Measurements from ENCODE around the gene PIK3R1. TPM values are rescaled to one million over a fixed set of nuclear protein-coding genes. Genes with fewer than 3 reads are reported as not detected.

PIK3R1 gene
- total RNA-seq, 1 experiment from 2014 or later = 11.3 TPM

GRCh38 chr5:68332080-68332451 is 116.5 kb downstream of the PIK3R1 start:
- Histone ChIP-seq H3K9me3 (ENCODE audit: control insufficient read depth, low read depth, low read length) (no peaks in the 10 kb centered on the region), H2BK12ac (ENCODE audit: insufficient read length, low read depth, low read length) (no peak overlapping the region), H4K20me1 (ENCODE audit: control insufficient read depth, insufficient read depth, insufficient read length) (no peaks in the 10 kb centered on the region), H2BK120ac (ENCODE audit: low read depth, low read length, poor library complexity, severe bottlenecking) (no peak overlapping the region), H4K91ac (ENCODE audit: insufficient read length, low read depth, low read length) (no peak overlapping the region), H3K27ac (ENCODE audit: insufficient read length, low read depth, low read length) (no peak overlapping the region), H4K5ac (ENCODE audit: insufficient read length, low read depth, low read length) (no peak overlapping the region), H3K79me1 (ENCODE audit: insufficient read depth, low read depth, low read length, poor library complexity, severe bottlenecking) (no peaks in the 10 kb centered on the region), H2BK15ac (ENCODE audit: low read depth, low read length) (no peak overlapping the region), H2AFZ (ENCODE audit: low read length) (no peak overlapping the region), H2BK5ac (ENCODE audit: insufficient read length, low read length) (no peak overlapping the region), H3K27me3 (ENCODE audit: insufficient read depth, low read length) (no peaks in the 10 kb centered on the region), H3K18ac (ENCODE audit: insufficient read length, low read depth, low read length) (no peak overlapping the region), H3T11ph (ENCODE audit: low read length) (no peak overlapping the region), H3K14ac (ENCODE audit: insufficient read depth, low read length) (no peak overlapping the region), H3K4ac (ENCODE audit: low read depth, low read length) (no peak overlapping the region), H4K8ac (replicated peaks; ENCODE audit: insufficient read length, low read depth, low read length) (no peak overlapping the region), H3K9ac (ENCODE audit: extremely low read depth, insufficient read length, low read length) (no peak overlapping the region), H2BK20ac (ENCODE audit: low read depth, low read length, poor library complexity, severe bottlenecking) (no peak overlapping the region), H3K4me2 (ENCODE audit: insufficient read depth, insufficient read length, low read length) (no peak overlapping the region), H3K23me2 (ENCODE audit: insufficient read length, low read depth, low read length, poor library complexity, severe bottlenecking) (no peaks in the 10 kb centered on the region), H3K79me2 (ENCODE audit: insufficient read depth, low read length) (no peaks in the 10 kb centered on the region), H3K4me1 (ENCODE audit: insufficient read depth, low read length) (no peaks in the 10 kb centered on the region), H2AK5ac (ENCODE audit: insufficient read length, low read length) (no peak overlapping the region), H3K23ac (ENCODE audit: insufficient read length, low read depth, low read length) (no peak overlapping the region), H3K56ac (ENCODE audit: insufficient read length, low read depth, low read length) (no peak overlapping the region)
- Mint-ChIP-seq H3K27me3 (ENCODE audit: low read depth) (no peaks in the 10 kb centered on the region; the same call in 1 of the 2 replicates), H3K27ac (no peak overlapping the region), H3K4me3 (no peak overlapping the region), H3K4me1 (no peaks in the 10 kb centered on the region), H3K36me3 (ENCODE audit: insufficient read depth in 1 of 3, low read depth in 3 of 3) (0 out of 7 replicates have a peak, but pooled peaks cover 0 to 2% (median 0%) of the 10 kb centered on the region in 3 experiments), H3K9me3 (no peaks in the 10 kb centered on the region; a peak in 1 of 5 replicates)
- no peak for DNase-seq
- no peak for TF ChIP-seq CTCF (conservative IDR thresholded peaks at IDR 0.05)
- no CpG with 5 or more reads among the region's 3 CpGs for WGBS (ENCODE audit: extremely low coverage, insufficient read length, low lambda C conversion rate)

All from H9 (cell line).